Lower leg skin (tissue), 3 donors: ENCODE results near the gene GALE.

Experiments
- CTCF ChIP-seq, 3 donors: fragments of 450-650 bp; IDR thresholded peaks; one replicate each; pipeline ENCODE4 v1.5.1; 2016; ENCODE audit warnings: antibody characterized with exemption in 3 of 3, mild to moderate bottlenecking in 3 of 3, moderate library complexity in 2 of 3
- POLR2A ChIP-seq, 2 donors: fragments of 450-650 bp; IDR thresholded peaks; one replicate each; pipeline ENCODE4 v1.6.1; 2016 to 2017; ENCODE audit warnings: antibody characterized with exemption in 2 of 2, mild to moderate bottlenecking in 1 of 2, moderate library complexity in 1 of 2

- no peak for TF ChIP-seq CTCF (IDR thresholded peaks at IDR 0.05)
- no peak for TF ChIP-seq POLR2A (IDR thresholded peaks at IDR 0.05)
Observed at GRCh38 chr1:23777979-23778814, 22.4 kb downstream of the GALE start, which contains the start of gene PITHD1.
